ENCODE results near the gene PAK4. TPM values are rescaled to one million over a fixed set of nuclear protein-coding genes. Genes with fewer than 3 reads are reported as not detected.

PAK4 gene
- total RNA-seq, 2 experiments from 2014 or later = 2.7 to 6.3 TPM

GRCh38 chr19:39080431-39080830, 45.2 kb upstream of the PAK4 start:
- CTCF ChIA-PET = no interaction called here
- no peaks in the 10 kb centered on the region for H3K36me3 Mint-ChIP-seq (ENCODE audit: low read depth)
- POLR2A ChIA-PET = no interaction called here
- H3K9me3 Mint-ChIP-seq = no peaks in the 10 kb centered on the region
- peaks cover 15% of the 10 kb centered on the region for H3K4me1 Mint-ChIP-seq (ENCODE audit: low read depth)
- Histone ChIP-seq H3K4me1 (ENCODE audit: insufficient read depth, low read length) (peaks cover 22% of the 10 kb centered on the region), H3K27me3 (ENCODE audit: control insufficient read depth in 1 of 2, insufficient read depth in 2 of 2, low read length in 2 of 2) (peaks cover 18 to 35% of the 10 kb centered on the region in 2 experiments), H3K27ac (ENCODE audit: low read depth in 1 of 2, low read length in 2 of 2) (no peak overlapping the region), H3K36me3 (ENCODE audit: insufficient read depth, low read length) (no peaks in the 10 kb centered on the region), H3K9me3 (ENCODE audit: control insufficient read depth in 1 of 2, insufficient read depth in 1 of 2, low read length in 2 of 2) (no peaks in the 10 kb centered on the region), H3K4me3 (ENCODE audit: low read length) (no peak overlapping the region)
- no peak for ATAC-seq (ENCODE audit: poor library complexity)
- DNase-seq = no peak
- TF ChIP-seq CTCF (IDR thresholded peaks at IDR 0.05) = no peak
- intact Hi-C loops (cut with DNase I, micrococcal nuclease) = no loop called here
- H3K27me3 Mint-ChIP-seq = peaks cover 58% of the 10 kb centered on the region
- no peak overlapping the region for H3K4me3 Mint-ChIP-seq
- H3K27ac Mint-ChIP-seq = no peak overlapping the region

GRCh38 chr19:39082167-39082566, 43.4 kb upstream of the PAK4 start:
- H3K27me3 ChIP-seq (ENCODE audit: control insufficient read depth in 1 of 2, insufficient read depth in 2 of 2, low read length in 2 of 2) = peaks cover 18 to 38% of the 10 kb centered on the region in 2 experiments
- Mint-ChIP-seq H3K9me3 (no peaks in the 10 kb centered on the region), H3K27ac (no peak overlapping the region), H3K4me3 (no peak overlapping the region), H3K27me3 (peaks cover 61% of the 10 kb centered on the region), H3K36me3 (ENCODE audit: low read depth) (no peaks in the 10 kb centered on the region), H3K4me1 (ENCODE audit: low read depth) (peaks cover 15% of the 10 kb centered on the region)
- CTCF ChIA-PET = no interaction called here
- peaks cover 22% of the 10 kb centered on the region for H3K4me1 ChIP-seq (ENCODE audit: insufficient read depth, low read length)
- ATAC-seq (ENCODE audit: poor library complexity) = no peak
- intact Hi-C loops (cut with DNase I, micrococcal nuclease) = no loop called here
- DNase-seq = no peak
- no peak overlapping the region for H3K27ac ChIP-seq (ENCODE audit: low read depth in 1 of 2, low read length in 2 of 2)
- no peak for TF ChIP-seq CTCF (IDR thresholded peaks at IDR 0.05)
- H3K9me3 ChIP-seq (ENCODE audit: control insufficient read depth in 1 of 2, insufficient read depth in 1 of 2, low read length in 2 of 2) = no peaks in the 10 kb centered on the region
- POLR2A ChIA-PET = no interaction called here
- H3K36me3 ChIP-seq (ENCODE audit: insufficient read depth, low read length) = no peaks in the 10 kb centered on the region
- H3K4me3 ChIP-seq (ENCODE audit: low read length) = no peak overlapping the region

GRCh38 chr19:39082745-39083598, 42.6 kb upstream of the PAK4 start:
- intact Hi-C loops (cut with DNase I, micrococcal nuclease) = no loop called here
- Mint-ChIP-seq H3K27me3 (peaks cover 61% of the 10 kb centered on the region), H3K4me3 (peak overlapping the region; percentile 55)

More at GRCh38 chr19:39082745-39083598, 42.6 kb upstream of the PAK4 start:
- ATAC-seq (ENCODE audit: poor library complexity) (no peak), DNase-seq (no peak)
- Histone ChIP-seq H3K9me3 (ENCODE audit: control insufficient read depth in 1 of 2, insufficient read depth in 1 of 2, low read length in 2 of 2) (no peaks in the 10 kb centered on the region), H3K36me3 (ENCODE audit: insufficient read depth, low read length) (no peaks in the 10 kb centered on the region), H3K27ac (ENCODE audit: low read depth in 1 of 2, low read length in 2 of 2) (no peak overlapping the region), H3K4me1 (ENCODE audit: insufficient read depth, low read length) (peaks cover 22% of the 10 kb centered on the region), H3K4me3 (ENCODE audit: low read length) (peak overlapping the region; percentile 44), H3K27me3 (ENCODE audit: control insufficient read depth in 1 of 2, insufficient read depth in 2 of 2, low read length in 2 of 2) (peaks cover 18 to 38% of the 10 kb centered on the region in 2 experiments)
- ChIA-PET CTCF (no interaction called here), POLR2A (no interaction called here)
- no peaks in the 10 kb centered on the region for H3K36me3 Mint-ChIP-seq (ENCODE audit: low read depth)
- H3K9me3 Mint-ChIP-seq = no peaks in the 10 kb centered on the region
- no peak for TF ChIP-seq CTCF (IDR thresholded peaks at IDR 0.05)
- no peak overlapping the region for H3K27ac Mint-ChIP-seq
- peaks cover 15% of the 10 kb centered on the region for H3K4me1 Mint-ChIP-seq (ENCODE audit: low read depth)

Measured in CD4-positive, alpha-beta T cell (primary cell).